ENCODE results near the gene SRPK2. TPM values are rescaled to one million over a fixed set of nuclear protein-coding genes. Genes with fewer than 3 reads are reported as not detected.
"Not testable (repeated sequence)": the region's sequence is repeated elsewhere in the genome, so short reads cannot be mapped to it uniquely, and the experiment has no call there.

The SRPK2 gene
- total and polyA plus RNA-seq, 9 donors, result 28.4 to 45.1 (median 34.8) TPM

DNA sequence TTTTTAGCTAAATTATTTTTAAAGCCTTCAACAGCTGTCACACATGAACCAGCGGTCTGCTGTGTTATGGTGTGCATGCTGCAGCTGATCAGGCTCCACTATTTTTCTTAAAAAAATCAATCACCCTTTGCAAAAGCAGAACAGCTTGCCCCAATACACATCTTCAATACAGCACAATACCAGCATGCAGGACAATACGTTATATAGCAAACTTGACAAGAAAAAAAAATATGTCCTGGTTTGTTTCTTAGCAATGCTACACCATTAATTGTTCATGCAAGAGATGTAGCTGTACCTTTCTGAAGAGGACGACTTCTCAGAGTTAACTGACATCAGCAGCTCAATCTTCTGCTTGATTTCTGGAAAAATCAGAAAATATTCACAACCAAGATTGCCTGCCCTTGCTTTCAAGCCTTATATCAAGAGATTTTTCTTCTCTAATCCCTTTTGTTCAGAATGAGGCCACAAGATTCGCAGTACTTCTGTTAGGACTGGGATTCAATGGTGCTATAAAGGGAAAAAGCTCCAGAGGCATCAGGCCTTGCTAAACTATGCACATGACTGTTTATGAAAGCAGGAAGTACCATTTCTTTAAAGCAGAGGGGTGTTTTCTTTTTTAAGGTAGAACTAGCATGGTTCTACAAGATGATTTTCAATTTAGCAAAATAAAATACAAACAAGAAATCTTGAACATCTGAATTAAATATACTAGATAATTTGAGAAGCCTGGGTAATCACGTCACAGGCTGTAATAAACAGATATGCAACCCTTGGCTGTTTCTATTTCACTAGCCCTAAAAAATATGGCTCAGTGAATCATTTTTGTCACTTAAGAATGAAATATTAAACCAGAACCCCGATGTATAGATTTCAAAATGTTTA is 120.0 kb downstream of the SRPK2 start:
- no peaks in the 10 kb centered on the region for H3K36me3 ChIP-seq (ENCODE audit: control insufficient read depth, insufficient read depth, low read length)
- H3K4me1 ChIP-seq (ENCODE audit: control insufficient read depth, insufficient read depth, low read length), result no peaks in the 10 kb centered on the region
- peak; percentile 88 for DNase-seq
- WGBS (ENCODE audit: insufficient coverage), result 0% methylated on average over 1 of the region's 6 CpGs
- peak overlapping the region; percentile 45 for H3K4me3 ChIP-seq (ENCODE audit: low read length)
- no peaks in the 10 kb centered on the region for H3K9me3 ChIP-seq (replicated peaks; ENCODE audit: control insufficient read depth, low read depth, low read length)
- H3K27ac ChIP-seq (ENCODE audit: low read length), result peak overlapping the region; percentile 84
- no peaks in the 10 kb centered on the region for H3K27me3 ChIP-seq (ENCODE audit: control insufficient read depth, insufficient read depth, low read length)

DNA sequence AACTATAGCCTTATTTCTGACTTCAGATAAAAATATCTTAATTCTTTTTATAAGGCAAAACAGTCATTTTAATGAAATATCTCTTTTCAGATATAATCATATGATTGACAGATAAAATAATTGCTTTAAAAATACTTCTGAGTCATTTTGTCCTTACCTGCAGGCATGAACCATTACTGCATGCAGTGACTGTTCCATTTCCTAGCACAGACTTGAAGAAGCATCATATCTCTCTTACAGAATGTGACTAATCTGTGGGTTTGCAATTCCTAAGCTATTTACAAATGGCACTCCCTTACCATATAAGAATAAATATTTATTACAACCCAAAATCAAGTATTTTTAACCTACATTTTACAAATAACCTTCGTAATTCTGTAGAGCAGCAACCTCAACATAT is 120.7 kb downstream of the SRPK2 start:
- peak; percentile 11 for DNase-seq

DNA sequence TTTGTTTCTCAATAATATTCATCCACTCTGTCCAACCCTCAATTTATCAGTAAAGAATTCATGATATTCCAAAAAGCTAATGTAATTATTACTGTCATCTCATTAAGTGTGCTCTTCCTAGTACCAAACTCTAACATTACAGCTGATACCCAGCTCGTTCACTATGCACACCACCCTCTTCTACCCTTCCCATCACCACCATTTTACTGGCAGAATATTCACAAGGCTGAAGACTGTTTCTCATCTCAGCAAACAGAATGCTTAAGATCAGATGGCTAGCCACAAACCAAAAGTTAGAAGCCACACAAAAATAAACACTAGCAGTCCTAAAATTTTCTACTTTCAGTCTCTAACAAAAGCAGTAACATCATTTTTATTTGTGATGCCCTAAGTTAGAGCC is 121.5 kb downstream of the SRPK2 start:
- no peaks in the 10 kb centered on the region for H3K4me1 ChIP-seq (ENCODE audit: control insufficient read depth, insufficient read depth, low read length)
- no peak for DNase-seq
- H3K27ac ChIP-seq (ENCODE audit: low read length), result no peak overlapping the region
- no peaks in the 10 kb centered on the region for H3K9me3 ChIP-seq (replicated peaks; ENCODE audit: control insufficient read depth, low read depth, low read length)
- 62% methylated on average over 1 of the region's 1 CpG for WGBS (ENCODE audit: insufficient coverage)
- no peaks in the 10 kb centered on the region for H3K27me3 ChIP-seq (ENCODE audit: control insufficient read depth, insufficient read depth, low read length)
- H3K36me3 ChIP-seq (ENCODE audit: control insufficient read depth, insufficient read depth, low read length), result no peaks in the 10 kb centered on the region
- H3K4me3 ChIP-seq (ENCODE audit: low read length), result no peak overlapping the region

More for the DNA sequence above, 120.7 kb downstream of the SRPK2 start:
- Histone ChIP-seq H3K4me3 (ENCODE audit: low read length) (peak overlapping the region; percentile 45), H3K36me3 (ENCODE audit: control insufficient read depth, insufficient read depth, low read length) (no peaks in the 10 kb centered on the region), H3K9me3 (replicated peaks; ENCODE audit: control insufficient read depth, low read depth, low read length) (no peaks in the 10 kb centered on the region), H3K27me3 (ENCODE audit: control insufficient read depth, insufficient read depth, low read length) (no peaks in the 10 kb centered on the region), H3K4me1 (ENCODE audit: control insufficient read depth, insufficient read depth, low read length) (no peaks in the 10 kb centered on the region), H3K27ac (ENCODE audit: low read length) (peak overlapping the region; percentile 84)
- WGBS (ENCODE audit: insufficient coverage), result 38% methylated on average over 1 of the region's 1 CpG

DNA sequence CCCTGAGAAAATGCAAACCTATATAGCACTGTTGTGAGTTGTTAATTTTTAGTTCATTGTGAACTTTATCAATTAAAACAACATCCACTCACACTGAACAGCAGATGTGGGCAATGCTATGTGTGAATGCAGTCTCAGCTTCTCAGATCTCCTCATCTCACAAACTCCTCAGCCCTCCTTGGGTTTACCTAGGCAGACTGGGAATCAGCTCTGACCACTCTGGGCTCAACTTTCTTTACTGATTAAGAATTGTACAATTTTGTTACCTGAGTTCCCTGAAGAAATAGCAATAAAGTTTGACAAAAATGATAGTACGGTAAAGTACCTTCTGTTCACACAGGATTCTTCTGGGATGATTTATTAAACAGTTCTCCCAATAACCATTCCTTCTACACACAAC is 124.0 kb downstream of the SRPK2 start:
- Histone ChIP-seq H3K36me3 (ENCODE audit: control insufficient read depth, insufficient read depth, low read length) (no peaks in the 10 kb centered on the region), H3K4me1 (ENCODE audit: control insufficient read depth, insufficient read depth, low read length) (peaks cover 2% of the 10 kb centered on the region), H3K27ac (ENCODE audit: low read length) (no peak overlapping the region), H3K27me3 (ENCODE audit: control insufficient read depth, insufficient read depth, low read length) (no peaks in the 10 kb centered on the region), H3K4me3 (ENCODE audit: low read length) (no peak overlapping the region), H3K9me3 (replicated peaks; ENCODE audit: control insufficient read depth, low read depth, low read length) (no peaks in the 10 kb centered on the region)
- no peak for DNase-seq
- no CpG with 5 or more reads among the region's 1 CpG for WGBS (ENCODE audit: insufficient coverage)

DNA sequence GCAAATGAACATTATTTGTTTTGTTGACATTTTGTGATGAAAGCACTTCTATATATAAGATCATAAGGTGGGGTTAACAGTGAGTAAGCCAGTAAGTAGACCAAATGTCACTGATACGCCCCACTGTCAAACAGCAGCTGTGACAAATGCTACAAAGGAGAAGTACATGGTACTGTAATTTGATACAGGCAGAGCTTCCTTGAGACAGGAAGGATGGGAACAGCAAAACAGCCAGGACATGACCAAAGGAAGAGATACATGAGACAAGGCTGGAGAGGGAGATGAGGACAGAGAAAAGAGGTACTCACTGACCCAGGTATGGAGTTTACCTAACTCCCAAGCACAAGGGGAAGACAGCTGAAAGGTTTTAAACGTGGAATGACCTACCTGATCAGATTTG is 127.0 kb downstream of the SRPK2 start:
- no peaks in the 10 kb centered on the region for H3K9me3 ChIP-seq (replicated peaks; ENCODE audit: control insufficient read depth, low read depth, low read length)
- no peaks in the 10 kb centered on the region for H3K36me3 ChIP-seq (ENCODE audit: control insufficient read depth, insufficient read depth, low read length)
- no peaks in the 10 kb centered on the region for H3K27me3 ChIP-seq (ENCODE audit: control insufficient read depth, insufficient read depth, low read length)
- peaks cover 4% of the 10 kb centered on the region for H3K4me1 ChIP-seq (ENCODE audit: control insufficient read depth, insufficient read depth, low read length)
- WGBS (ENCODE audit: insufficient coverage), result no CpG with 5 or more reads among the region's 2 CpGs
- H3K4me3 ChIP-seq (ENCODE audit: low read length), result no peak overlapping the region
- DNase-seq, result peak; percentile 69
- H3K27ac ChIP-seq (ENCODE audit: low read length), result peak overlapping the region; percentile 72

DNA sequence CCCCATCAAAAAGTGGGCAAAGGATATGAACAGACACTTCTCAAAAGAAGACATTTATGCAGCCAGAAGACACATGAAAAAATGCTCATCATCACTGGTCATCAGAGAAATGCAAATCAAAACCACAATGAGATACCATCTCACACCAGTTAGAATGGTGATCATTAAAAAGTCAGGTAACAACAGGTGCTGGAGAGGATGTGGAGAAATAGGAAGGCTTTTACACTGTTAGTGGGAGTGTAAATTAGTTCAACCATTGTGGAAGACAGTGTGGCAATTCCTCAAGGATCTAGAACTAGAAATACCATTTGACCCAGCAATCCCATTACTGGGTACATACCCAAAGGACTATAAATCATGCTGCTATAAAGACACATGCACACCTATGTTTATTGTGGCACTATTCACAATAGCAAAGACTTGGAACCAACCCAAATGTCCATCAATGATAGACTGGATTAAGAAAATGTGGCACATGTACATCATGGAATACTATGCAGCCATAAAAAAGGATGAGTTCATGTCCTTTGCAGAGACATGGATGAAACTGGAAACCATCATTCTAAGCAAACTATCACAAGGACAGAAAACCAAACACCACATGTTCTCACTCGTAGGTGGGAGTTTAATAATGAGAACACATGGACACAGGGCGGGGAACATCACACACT is 128.4 kb downstream of the SRPK2 start:
- DNase-seq; H3K9me3 ChIP-seq (replicated peaks; ENCODE audit: control insufficient read depth, low read depth, low read length); H3K36me3 ChIP-seq (ENCODE audit: control insufficient read depth, insufficient read depth, low read length); H3K27ac ChIP-seq (ENCODE audit: low read length); H3K27me3 ChIP-seq (ENCODE audit: control insufficient read depth, insufficient read depth, low read length); H3K4me3 ChIP-seq (ENCODE audit: low read length); H3K4me1 ChIP-seq (ENCODE audit: control insufficient read depth, insufficient read depth, low read length): not testable (repeated sequence)
- no CpG with 5 or more reads among the region's 2 CpGs for WGBS (ENCODE audit: insufficient coverage)

DNA sequence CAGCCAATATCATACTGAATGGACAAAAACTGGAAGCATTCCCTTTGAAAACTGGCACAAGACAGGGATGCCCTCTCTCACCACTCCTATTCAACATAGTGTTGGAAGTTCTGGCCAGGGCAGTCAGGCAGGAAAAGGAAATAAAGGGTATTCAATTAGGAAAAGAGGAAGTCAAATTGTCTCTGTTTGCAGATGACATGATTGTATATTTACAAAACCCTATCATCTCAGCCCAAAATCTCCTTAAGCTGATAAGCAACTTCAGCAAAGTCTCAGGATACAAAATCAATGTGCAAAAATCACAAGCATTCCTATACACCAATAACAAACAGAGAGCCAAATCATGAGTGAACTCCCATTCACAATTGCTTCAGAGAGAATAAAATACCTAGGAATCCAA is 129.8 kb downstream of the SRPK2 start:
- H3K27me3 ChIP-seq (ENCODE audit: control insufficient read depth, insufficient read depth, low read length); H3K4me3 ChIP-seq (ENCODE audit: low read length); H3K36me3 ChIP-seq (ENCODE audit: control insufficient read depth, insufficient read depth, low read length); H3K9me3 ChIP-seq (replicated peaks; ENCODE audit: control insufficient read depth, low read depth, low read length); H3K4me1 ChIP-seq (ENCODE audit: control insufficient read depth, insufficient read depth, low read length); H3K27ac ChIP-seq (ENCODE audit: low read length); DNase-seq: not testable (repeated sequence)

DNA sequence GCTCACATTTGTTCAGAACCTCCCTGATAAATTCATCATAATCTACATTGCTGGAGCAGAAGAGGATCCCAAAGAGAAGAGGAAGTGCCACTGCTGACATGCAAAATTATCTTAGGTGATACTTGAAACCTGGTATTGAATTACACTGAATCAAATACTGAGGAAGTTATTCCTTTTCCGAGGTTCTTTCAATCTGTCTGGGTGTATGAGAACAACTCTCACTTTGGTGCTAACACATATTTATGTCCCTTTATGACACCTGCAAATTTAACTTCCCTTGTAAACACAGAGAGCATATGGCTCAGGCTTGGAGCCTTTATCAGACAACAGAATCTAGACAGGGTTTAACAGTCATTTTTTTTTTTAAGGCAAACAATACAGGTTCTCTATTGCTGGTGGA is 131.4 kb downstream of the SRPK2 start:
- WGBS (ENCODE audit: insufficient coverage), result no CpG with 5 or more reads among the region's 1 CpG
- DNase-seq, result no peak
- H3K9me3 ChIP-seq (replicated peaks; ENCODE audit: control insufficient read depth, low read depth, low read length), result no peaks in the 10 kb centered on the region

DNA sequence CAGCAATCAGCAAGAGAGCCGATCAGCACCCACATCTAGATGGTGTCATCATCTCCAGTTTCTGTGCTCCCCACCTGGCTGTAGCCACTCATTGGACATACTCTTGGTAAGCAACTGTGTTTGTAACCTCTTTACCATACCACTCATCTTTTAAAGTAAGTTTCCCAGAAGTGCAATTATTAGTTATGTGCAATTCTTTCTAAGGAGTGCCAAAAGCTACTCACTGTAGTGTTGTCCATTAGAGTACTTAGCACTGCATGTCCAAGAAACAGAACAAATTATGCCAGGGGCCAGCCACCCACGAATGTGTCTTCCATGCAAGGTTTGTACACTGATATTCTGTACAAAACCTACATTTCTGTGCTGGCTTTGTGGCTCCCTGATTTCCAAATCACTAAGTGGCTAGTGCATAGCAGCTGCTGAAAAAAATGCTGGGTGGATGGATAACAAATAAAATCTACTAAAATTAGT is 131.9 kb downstream of the SRPK2 start:
- Histone ChIP-seq H3K36me3 (ENCODE audit: control insufficient read depth, insufficient read depth, low read length) (no peaks in the 10 kb centered on the region), H3K9me3 (replicated peaks; ENCODE audit: control insufficient read depth, low read depth, low read length) (no peaks in the 10 kb centered on the region), H3K4me3 (ENCODE audit: low read length) (no peak overlapping the region), H3K27ac (ENCODE audit: low read length) (no peak overlapping the region), H3K4me1 (ENCODE audit: control insufficient read depth, insufficient read depth, low read length) (peaks cover 3% of the 10 kb centered on the region), H3K27me3 (ENCODE audit: control insufficient read depth, insufficient read depth, low read length) (no peaks in the 10 kb centered on the region)
- WGBS (ENCODE audit: insufficient coverage), result no CpG with 5 or more reads among the region's 2 CpGs
- DNase-seq, result peak; percentile 13

More for the DNA sequence above, 131.4 kb downstream of the SRPK2 start:
- Histone ChIP-seq H3K27me3 (ENCODE audit: control insufficient read depth, insufficient read depth, low read length) (no peaks in the 10 kb centered on the region), H3K27ac (ENCODE audit: low read length) (peak overlapping the region; percentile 7), H3K4me3 (ENCODE audit: low read length) (no peak overlapping the region), H3K4me1 (ENCODE audit: control insufficient read depth, insufficient read depth, low read length) (peaks cover 4% of the 10 kb centered on the region), H3K36me3 (ENCODE audit: control insufficient read depth, insufficient read depth, low read length) (no peaks in the 10 kb centered on the region)

DNA sequence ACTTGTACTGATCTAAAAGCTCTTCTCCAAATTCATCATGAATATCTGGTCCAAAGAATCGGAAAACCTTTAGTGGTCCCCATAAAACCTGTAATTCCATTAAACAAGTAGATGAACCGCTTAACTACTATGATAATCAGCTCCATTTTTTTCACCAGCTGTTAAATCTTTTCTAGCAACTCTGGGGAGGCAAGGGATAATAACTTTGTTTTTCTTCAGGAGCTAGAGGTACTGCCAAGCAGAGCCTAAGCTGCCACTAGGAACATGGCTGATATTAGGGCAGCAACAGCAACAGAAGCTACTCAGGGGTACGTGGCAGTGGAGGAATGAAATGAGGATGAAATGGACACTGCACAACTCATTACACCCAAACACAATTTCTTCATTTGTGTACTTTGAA is 138.0 kb downstream of the SRPK2 start:
- Histone ChIP-seq H3K27me3 (ENCODE audit: control insufficient read depth, insufficient read depth, low read length) (no peaks in the 10 kb centered on the region), H3K4me3 (ENCODE audit: low read length) (no peak overlapping the region), H3K27ac (ENCODE audit: low read length) (no peak overlapping the region), H3K4me1 (ENCODE audit: control insufficient read depth, insufficient read depth, low read length) (peaks cover 6% of the 10 kb centered on the region), H3K36me3 (ENCODE audit: control insufficient read depth, insufficient read depth, low read length) (no peaks in the 10 kb centered on the region), H3K9me3 (replicated peaks; ENCODE audit: control insufficient read depth, low read depth, low read length) (no peaks in the 10 kb centered on the region)
- WGBS (ENCODE audit: insufficient coverage), result no CpG with 5 or more reads among the region's 3 CpGs
- no peak for DNase-seq

Measured in muscle of leg (tissue), 11 donors.